Cardiac septum (tissue), 1 donor: ENCODE results near the gene SCFD2. TPM values are rescaled to one million over a fixed set of nuclear protein-coding genes. Genes with fewer than 3 reads are reported as not detected.
"Not testable (repeated sequence)": the region's sequence is repeated elsewhere in the genome, so short reads cannot be mapped to it uniquely, and the experiment has no call there.

Experiments
- DNase-seq: peaks from one replicate; pipeline ENCODE4 v3.0.0-alpha.2; 2020; ENCODE audit warnings: low spot score
- intact Hi-C: fragments of 100-400 bp; cut with DNase I; formaldehyde crosslinking; loops from one replicate; pipeline ENCODE4 v1.14.0; 2022
- total RNA-seq: library from RNA; stranded (reverse); fragmentation: NEBNext Ultra II Directional; extraction: Animal tissue kit (Norgen Biotek cat#: 25700); gene quantifications from one replicate; pipeline ENCODE4 v1.2.1, GENCODE V29; 2021
- donor health status: DM: no; HTN: no; CAD: no.

SCFD2 gene
- total RNA-seq, 1 donor from 2014 or later = 9.7 TPM

GRCh38 chr4:53348046-53348445, 17.8 kb downstream of the SCFD2 start:
- intact Hi-C loops = no loop called here
- DNase-seq = no peak

- intact Hi-C loops = no loop called here
- no peak for DNase-seq
Observed at GRCh38 chr4:53346920-53347852, 18.7 kb downstream of the SCFD2 start.

- intact Hi-C loops, DNase-seq: not testable (repeated sequence)
Observed at GRCh38 chr4:53346392-53346791, 19.5 kb downstream of the SCFD2 start.

- intact Hi-C loops = not testable (repeated sequence)
Observed at GRCh38 chr4:53340145-53340544, 25.7 kb downstream of the SCFD2 start.

GRCh38 chr4:53334916-53335315, 30.9 kb downstream of the SCFD2 start:
- DNase-seq, intact Hi-C loops: not testable (repeated sequence)

More at GRCh38 chr4:53340145-53340544, 25.7 kb downstream of the SCFD2 start:
- DNase-seq = not testable (repeated sequence)

GRCh38 chr4:53326535-53326934, 39.3 kb downstream of the SCFD2 start:
- DNase-seq = no peak
- intact Hi-C loops = no loop called here

- no peak for DNase-seq
- intact Hi-C loops = no loop called here
Observed at GRCh38 chr4:53322696-53323095, 43.2 kb downstream of the SCFD2 start.

GRCh38 chr4:53321984-53322289, 43.9 kb downstream of the SCFD2 start:
- DNase-seq = no peak
- intact Hi-C loops = no loop called here

- intact Hi-C loops = no loop called here
- no peak for DNase-seq
Observed at GRCh38 chr4:53321151-53321983, 44.5 kb downstream of the SCFD2 start.

GRCh38 chr4:53315300-53315699, 50.6 kb downstream of the SCFD2 start:
- no peak for DNase-seq
- intact Hi-C loops = no loop called here

- intact Hi-C loops = no loop called here
- DNase-seq = no peak
Observed at GRCh38 chr4:53314252-53314651, 51.6 kb downstream of the SCFD2 start.

- no peak for DNase-seq
- intact Hi-C loops = no loop called here
Observed at GRCh38 chr4:53313510-53313909, 52.4 kb downstream of the SCFD2 start.

GRCh38 chr4:53309321-53310040, 56.4 kb downstream of the SCFD2 start:
- intact Hi-C loops = no loop called here
- DNase-seq = no peak

GRCh38 chr4:53307819-53308780, 57.8 kb downstream of the SCFD2 start:
- intact Hi-C loops = no loop called here
- DNase-seq = no peak

GRCh38 chr4:53307210-53307609, 58.7 kb downstream of the SCFD2 start:
- no peak for DNase-seq
- intact Hi-C loops = no loop called here

- no peak for DNase-seq
- intact Hi-C loops = no loop called here
Observed at GRCh38 chr4:53306729-53307128, 59.1 kb downstream of the SCFD2 start.

- intact Hi-C loops = not testable (repeated sequence)
Observed at GRCh38 chr4:53292209-53292608, 73.7 kb downstream of the SCFD2 start.

GRCh38 chr4:53281438-53281837, 84.4 kb downstream of the SCFD2 start:
- intact Hi-C loops = no loop called here

More at GRCh38 chr4:53292209-53292608, 73.7 kb downstream of the SCFD2 start:
- not testable (repeated sequence) for DNase-seq

GRCh38 chr4:53280846-53281245, 85.0 kb downstream of the SCFD2 start:
- intact Hi-C loops = no loop called here
- no peak for DNase-seq

More at GRCh38 chr4:53281438-53281837, 84.4 kb downstream of the SCFD2 start:
- DNase-seq = no peak
